Stimulated activated CD4-positive, alpha-beta T cell treated with anti-CD3 and anti-CD28 coated beads, Interleukin-1b, Interleukin-23, amount 100 ng/mL, for 24 hours (primary cell): ENCODE data around the gene SCG5.

Experiments used
- DNase-seq, 4 experiments: peaks; one replicate each; pipeline ENCODE4 v3.0.0-alpha.2; 2020; ENCODE audit warnings: low read depth in 4 of 4, low spot score in 1 of 4

Gene SCG5

DNA sequence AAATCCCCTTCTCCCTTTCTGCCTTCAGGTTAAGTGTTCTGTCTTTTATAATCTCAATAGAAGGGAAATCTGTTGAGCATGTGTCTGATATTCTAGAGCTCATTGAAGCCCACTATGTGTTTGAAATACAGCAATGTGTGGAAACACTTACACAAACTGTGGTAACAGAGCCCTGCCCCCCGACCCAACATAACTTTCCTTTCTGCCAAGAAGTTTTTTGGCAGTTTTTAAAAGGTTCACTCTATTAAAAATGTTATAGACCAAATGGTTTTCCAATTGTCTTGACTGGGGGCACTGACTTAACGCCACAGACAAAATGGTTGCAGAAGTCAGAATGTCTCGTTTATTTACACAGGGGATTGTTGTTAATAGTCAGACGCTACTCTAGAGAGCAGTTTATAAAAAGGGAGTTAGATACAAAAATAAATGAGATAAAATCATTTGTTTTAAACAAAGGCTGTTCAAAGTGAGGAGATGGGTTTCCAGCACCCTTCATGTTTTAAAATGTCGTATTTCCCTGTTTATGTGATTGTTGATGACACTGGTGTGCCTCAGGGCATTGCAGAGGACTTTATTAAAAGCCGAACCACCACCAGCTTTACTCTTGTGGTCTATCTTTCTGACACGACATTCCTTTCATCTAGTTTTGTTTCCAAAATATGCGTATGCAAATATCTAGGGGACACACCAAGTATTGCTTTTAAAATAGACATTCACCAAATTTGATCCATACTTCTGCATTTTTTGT, 49.6 kb downstream of the SCG5 start:
- DNase-seq: no peak

GRCh38 chr15:32691689-32692038, 50.2 kb downstream of the SCG5 start:
- no peak for DNase-seq

DNA sequence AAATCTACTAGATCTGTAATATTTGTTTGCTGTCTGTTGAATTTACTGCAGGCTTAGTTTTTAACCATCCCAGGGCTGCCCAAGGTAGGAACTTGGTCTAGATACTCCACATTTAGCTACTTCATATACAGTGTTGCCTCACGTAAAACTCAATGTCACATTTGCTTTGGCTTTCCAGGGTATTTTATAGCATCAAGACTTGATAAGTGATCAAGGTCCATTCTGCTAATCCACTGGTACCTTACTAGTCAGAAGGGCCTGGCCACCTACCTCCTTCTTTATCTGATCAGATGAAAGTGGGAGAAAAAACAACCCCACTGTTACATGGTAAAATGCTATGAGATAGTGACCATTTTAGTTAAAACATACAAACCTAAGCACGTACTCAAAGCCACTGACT, 50.8 kb downstream of the SCG5 start:
- no peak for DNase-seq

- no peak for DNase-seq
Measured at GRCh38 chr15:32694222-32694983, 52.9 kb downstream of the SCG5 start.

DNA sequence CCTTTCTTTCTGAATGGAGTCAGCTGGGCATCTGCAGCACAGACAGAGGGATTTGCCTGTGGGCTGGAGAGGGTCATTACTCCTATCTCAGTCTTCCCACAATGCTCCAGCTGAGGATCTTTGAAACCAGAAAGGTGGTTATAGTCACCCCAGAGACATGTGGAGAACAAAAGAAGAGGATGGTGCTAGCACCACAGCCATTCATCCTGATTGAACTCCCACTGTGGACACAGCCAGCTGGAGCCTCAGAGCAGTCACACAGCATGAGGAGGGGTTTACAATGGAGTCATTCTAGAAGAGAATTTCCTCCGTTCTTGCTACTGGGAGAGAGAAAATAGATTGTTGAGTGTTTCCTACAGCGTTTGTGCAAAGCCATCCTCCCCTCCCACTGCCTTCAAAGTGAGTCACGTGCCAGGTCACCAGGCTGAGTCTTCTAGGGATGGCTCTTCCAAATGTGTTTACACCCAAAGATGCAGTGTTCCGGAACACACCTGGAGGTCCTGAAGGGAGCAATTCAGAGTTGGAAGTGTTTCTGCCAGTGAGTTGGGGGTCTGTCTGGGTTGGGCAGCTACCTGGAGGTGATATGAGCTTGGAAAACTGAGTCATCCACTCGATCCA, 57.4 kb downstream of the SCG5 start:
- no peak for DNase-seq

GRCh38 chr15:32700501-32701150, 59.1 kb downstream of the SCG5 start:
- DNase-seq: no peak

- no peak for DNase-seq
Measured at GRCh38 chr15:32701863-32702262, 60.4 kb downstream of the SCG5 start.

DNA sequence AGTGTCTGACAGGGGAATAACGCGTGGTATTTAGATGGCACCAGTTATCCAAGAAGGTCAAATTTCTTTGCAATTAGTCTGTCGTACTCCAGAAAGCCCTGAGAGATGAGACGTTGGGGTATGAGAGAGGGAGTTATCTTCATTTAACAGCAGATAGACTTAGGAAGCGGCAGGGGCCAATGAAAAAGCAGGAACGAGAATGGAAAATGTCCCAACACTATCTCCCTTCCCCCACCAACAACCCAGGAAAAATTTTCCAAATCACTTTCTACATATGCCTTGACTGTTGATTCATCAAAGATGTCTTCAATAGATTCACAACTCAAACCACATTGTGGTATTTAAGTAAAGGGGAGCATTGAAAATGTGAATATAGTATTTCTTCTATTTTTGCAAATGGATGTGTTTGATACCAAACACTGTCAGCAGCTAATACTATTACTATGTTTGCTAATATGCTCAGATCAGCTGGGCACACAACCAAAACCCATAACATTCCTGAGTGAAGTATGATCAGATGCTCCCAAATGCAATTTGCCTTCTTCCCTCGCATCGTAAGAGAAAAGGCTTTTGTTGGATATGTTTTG, 63.0 kb downstream of the SCG5 start:
- DNase-seq: no peak

DNA sequence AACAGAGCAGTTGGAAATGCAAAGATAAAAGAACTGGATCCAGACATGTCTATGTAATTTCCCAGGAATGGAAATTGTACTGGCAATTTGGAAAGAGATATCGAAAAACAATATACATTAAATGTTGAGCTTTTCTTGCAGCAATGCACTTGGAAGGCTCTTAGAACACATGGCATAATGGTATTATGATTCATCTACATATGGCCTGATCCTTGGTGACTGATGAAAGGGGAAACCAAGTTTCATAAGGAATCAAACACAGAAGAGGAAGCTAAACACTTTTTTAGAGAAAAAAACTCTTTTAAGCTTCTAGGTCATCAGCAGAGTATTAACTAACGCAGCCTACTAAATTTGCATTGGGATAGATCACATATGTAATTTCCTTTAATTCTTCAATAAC, 63.9 kb downstream of the SCG5 start:
- DNase-seq: no peak

GRCh38 chr15:32706704-32707103, 65.2 kb downstream of the SCG5 start:
- no peak for DNase-seq

DNA sequence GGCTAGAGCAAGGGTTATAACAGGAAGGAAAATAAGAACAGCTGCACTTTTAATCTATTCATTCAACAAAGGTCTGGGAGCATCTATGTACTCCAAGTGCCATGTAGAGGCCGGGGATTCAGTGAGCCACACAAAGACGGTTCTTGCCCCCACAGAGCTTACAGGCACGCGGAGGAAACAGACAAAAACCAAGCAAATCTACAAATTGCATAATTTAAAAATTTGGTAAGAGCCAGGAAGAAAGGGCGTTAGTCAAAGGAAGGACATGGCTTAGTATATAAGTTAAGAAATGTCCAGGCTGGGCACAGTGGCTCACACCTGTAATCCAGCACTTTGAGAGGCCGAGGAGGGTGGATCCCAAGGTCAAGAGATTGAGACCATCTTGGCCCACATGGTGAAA, 65.9 kb downstream of the SCG5 start:
- DNase-seq: no peak

DNA sequence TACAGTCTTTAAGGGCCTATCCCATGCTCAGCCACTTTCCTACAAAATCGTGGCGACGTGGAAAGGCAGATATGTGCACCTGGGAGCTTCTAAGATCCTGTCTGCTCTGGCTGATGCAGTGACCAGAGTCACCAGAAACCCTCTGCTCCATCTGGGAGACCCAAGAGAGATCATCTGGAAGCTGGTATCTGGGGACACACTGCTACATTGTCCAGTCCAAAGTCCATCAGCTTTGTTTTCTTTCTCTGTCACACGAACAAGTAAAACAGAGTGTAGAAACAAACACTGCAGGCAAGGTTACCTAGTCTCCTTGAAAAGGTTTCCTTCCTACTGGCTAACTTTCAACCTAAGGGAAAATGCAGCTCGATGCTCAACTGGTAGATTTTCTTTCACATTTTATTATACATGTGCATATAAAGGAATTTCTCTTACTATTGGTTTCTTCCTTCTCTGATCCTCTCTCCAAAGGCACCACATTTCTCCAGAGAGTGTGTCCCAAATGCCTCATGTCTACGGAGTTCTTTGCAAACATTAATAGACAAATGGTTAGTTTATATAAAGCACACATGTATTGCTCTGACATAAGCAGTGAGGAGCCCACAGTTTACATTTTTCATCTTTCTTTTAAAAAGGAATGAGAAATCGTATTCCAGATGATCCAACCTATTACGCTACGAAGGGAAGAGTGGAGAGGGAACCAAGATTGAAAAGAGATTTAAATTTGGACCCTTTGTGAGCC, 68.0 kb downstream of the SCG5 start:
- DNase-seq: no peak

DNA sequence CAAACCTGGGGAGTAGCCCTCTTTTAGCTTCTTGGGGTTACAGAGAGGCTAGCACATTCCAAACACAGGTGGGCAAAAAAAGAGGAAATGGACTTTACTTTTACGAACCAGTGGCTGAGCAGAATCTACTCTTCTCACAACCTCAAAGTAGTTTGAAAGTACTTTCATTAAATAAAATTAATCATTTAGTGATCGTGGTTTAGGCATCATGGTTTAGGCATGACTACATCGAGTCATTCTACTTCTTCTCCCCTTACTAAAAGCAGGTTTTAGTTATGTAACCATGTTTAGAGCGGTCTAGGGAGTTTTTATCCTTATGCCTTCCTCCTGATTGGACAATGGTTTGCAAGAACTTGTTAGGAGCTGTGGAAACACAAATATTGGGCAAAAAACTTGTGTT, 73.8 kb downstream of the SCG5 start:
- no peak for DNase-seq

- DNase-seq: no peak
Measured at GRCh38 chr15:32716216-32716914, 74.9 kb downstream of the SCG5 start.

GRCh38 chr15:32716915-32717425, 75.5 kb downstream of the SCG5 start:
- DNase-seq: no peak

GRCh38 chr15:32717426-32718226, 76.1 kb downstream of the SCG5 start, which contains the start of gene GREM1:
TSS of gene GREM1 (plus strand) at chr15:32718004. CDS start at chr15:32730691, 12,687 bp downstream.
- DNase-seq: no peak

DNA sequence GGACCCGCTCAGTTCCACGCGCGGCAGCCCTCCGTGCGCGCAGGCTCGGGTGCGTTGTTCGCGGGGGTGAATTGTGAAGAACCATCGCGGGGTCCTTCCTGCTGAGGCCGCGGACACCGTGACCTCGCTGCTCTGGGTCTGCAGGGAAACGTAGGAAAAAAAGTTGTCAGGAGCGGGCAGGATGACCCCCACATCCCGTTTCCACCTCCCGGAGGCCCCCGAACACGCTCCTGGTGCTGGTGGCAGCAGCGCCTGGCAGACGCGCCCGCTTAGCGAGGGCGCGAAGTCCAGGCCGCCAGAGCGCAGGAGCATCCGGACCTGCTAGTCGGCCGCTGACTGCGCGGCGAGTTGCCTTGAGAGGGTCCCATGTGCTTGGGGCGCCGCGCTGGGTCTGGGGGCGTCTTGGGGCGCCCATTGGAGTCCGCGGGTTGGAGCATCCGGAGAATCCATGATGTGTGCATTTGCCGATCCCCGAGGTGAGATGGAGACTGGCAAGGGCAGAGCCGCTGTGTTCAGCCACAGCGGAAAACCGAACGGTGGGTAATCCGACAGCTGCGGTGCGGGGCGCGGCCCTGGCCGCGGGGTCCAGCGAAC, 76.8 kb downstream of the SCG5 start:
- DNase-seq: no peak

DNA sequence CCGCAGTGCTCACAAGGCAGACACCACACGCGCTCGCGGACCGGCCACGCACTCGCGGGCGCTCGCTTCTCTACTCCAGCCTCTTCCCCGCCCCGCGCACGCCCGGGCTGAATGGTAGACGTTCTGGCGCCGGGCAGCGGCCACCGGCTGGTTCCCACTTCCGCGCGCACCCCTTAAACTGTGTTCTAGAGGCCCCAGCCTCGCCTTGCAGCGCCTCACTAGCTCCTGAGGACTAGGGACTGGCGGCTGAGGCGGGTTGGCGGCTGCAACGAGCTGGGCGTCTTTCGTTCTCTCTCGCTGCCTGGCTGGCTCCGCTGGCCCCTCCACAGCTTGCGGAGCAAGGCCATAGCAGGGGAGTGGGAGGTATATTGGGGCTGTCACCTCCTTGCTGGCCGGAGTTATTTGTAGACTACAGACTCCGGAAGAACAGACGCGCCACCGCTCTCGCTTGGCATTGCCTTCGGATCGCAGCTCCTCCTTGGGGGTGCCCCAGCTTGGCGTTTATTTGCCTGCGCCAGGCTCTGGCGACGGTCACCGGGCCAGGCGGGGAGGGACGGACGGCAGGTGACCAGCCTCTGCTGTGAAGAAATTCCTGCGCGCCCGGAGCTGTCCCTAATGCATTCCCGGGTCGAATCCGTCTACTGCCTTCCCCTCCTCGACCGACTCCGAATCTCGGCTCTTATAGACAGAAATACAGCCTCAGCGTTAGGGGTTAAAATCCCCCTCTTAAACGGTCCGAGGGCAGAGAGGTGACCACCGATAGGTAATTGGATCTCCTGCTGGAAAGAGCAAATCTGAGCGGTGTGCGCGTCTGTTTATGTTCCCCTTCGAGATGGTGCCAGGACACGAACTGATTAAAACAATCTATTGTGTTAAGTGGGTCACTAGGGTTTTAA, 77.6 kb downstream of the SCG5 start:
- no peak for DNase-seq
